ENCODE results near the gene SPAG4.

SPAG4 gene

GRCh38 chr20:35625584-35626385 is 10.2 kb downstream of the SPAG4 start:
- DNase-seq: no peak

- no peak for DNase-seq
These were observed 10.9 kb downstream of the SPAG4 start for GRCh38 chr20:35626386-35627001.

GRCh38 chr20:35627121-35627520 is 11.5 kb downstream of the SPAG4 start:
- DNase-seq: no peak

DNA sequence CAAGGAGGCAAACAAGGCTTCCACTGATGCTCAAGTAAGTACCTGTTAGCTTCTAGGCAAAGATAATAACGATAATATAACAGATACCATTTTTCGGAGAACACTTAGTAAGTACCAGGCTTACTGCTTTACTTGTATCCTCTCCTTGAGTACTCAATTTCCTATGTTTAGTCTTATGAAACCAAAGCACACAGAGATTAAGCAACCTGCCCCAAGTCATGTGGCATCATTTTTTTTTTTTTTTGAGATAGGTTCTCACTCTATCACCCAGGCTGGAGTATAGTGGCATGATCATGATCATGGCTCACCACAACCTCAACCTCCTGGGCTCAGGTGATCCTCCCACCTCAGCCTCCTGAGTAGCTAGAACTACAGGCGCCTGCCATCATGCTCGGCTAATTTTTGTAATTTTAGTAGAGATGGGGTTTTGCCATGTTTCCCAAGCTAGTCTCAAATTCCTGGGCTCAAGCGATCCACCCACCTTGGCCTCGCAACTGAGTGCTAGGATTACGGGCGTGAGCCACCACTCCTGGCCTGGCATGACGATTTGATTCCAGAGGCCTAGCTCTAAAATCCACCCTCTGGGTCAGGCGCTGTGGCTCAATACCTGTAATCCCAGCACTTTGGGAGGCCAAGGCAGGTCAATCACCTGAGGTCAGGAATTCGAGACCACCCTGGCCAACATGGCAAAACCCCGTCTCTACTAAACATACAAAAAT is 14.0 kb downstream of the SPAG4 start:
- DNase-seq: no peak

GRCh38 chr20:35630636-35631035 is 15.0 kb downstream of the SPAG4 start:
- DNase-seq: no peak

DNA sequence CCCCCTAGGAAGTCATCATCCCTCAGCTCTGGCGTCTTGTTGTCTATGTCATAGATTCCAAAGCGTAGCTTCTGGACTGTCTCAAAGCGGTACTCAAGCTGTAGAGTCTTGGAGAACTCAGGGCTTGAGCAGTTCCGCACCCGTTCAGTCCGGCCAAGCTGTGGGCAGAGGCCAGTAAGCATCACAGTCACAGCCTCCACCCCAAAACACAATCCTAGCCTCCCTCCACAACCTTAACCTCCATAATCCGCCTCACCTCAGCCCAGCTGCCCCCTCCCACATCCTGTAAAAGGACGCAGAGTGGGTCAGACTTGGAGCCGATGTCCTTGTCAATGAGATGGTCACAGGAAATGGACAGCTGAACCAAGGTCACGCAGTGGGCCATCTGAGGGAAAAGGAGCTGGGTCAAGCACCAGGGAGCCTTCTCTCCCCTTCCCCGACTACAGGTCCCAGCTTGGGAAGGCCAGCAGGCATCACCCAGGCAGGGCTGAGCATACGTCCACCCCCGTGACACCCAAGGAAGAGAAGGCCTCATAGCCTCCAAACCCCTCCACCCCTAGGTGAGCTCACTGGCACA is 17.0 kb downstream of the SPAG4 start:
- DNase-seq: no peak

DNA sequence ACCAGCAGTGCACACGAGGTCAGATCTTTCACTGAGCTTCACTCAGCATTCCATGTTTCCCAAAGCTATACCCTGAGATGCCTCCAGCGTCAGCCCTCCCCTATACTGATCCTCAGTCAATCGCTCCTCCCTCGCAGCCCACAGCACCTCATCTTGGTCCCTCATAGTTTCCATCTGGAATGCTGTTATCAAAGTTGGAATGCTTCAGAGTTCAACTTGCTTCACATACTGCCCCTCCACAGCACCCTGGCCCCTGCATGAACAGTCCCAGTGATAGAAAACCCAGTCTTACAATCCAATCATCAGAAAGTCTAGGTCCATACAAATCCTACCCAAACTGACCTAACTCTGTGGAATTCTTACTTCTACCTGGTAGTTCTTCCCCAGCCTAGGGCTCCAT is 20.0 kb downstream of the SPAG4 start:
- no peak for DNase-seq

GRCh38 chr20:35636095-35636494 is 20.5 kb downstream of the SPAG4 start:
- DNase-seq: no peak

DNA sequence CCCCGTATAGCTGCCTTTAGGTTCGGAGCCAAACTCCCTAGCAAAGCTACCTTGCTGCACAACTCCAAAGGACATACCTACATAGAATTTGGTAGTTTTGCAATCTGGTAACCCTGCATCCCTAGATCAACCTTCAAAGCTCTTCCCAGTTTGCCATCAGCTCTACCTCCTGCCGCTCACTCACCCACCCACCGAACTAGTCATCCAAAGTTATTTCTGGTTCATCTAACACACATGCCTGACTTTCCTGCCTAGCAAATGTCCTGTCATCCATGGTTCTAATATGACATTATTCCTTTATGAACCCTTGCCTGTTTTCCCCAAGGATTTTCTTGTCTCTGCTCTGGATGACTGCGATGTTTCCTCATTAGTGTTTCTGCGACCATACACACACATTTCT is 21.6 kb downstream of the SPAG4 start:
- no peak for DNase-seq

GRCh38 chr20:35638751-35639150 is 23.1 kb downstream of the SPAG4 start:
- DNase-seq: no peak

- no peak for DNase-seq
These were observed 25.1 kb downstream of the SPAG4 start for GRCh38 chr20:35640724-35641123.

DNA sequence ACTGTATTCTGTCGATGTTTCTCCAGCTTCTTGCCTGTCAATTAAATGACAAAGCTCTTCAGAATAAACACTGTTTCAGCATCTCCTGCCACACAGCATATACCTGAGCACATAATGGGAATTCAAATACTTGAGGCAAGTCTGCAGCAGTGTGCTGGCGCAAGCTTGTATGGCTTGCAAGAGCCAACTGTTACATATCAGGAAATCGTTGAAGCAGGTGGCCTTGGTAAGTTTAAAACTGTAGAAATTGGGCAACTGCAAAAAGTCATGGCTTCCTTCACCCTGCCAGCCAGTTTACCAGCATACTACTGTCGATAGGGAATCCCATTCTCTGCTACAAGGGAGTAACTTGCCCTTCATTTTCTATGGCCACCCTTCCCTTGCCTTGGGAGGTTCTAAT is 26.1 kb downstream of the SPAG4 start:
- DNase-seq: no peak

DNA sequence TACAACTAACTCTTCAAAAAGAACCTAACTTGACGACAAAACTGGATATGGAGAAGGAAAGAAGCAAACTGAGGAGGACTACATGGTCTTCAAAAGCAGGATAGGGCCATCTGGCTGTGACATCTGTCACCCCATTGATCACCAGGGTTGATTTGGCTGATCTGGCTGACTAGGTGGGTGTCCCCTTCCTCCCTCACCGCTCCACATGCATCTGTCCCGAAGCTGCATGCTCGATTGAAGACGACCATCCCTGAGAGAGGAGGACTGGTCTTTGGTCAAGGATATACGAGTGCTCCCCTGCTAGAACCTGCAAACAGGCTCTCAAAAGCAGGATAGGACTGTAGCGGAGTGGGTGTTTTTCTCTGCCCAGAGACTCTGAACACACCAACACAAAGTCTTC is 27.4 kb downstream of the SPAG4 start:
- DNase-seq: no peak

- DNase-seq: no peak
These were observed 29.2 kb downstream of the SPAG4 start for GRCh38 chr20:35644806-35645205.

GRCh38 chr20:35648836-35649235 is 33.2 kb downstream of the SPAG4 start:
- no peak for DNase-seq

GRCh38 chr20:35650632-35651031 is 35.0 kb downstream of the SPAG4 start:
- DNase-seq: no peak

- no peak for DNase-seq
These were observed 36.3 kb downstream of the SPAG4 start for GRCh38 chr20:35651958-35652357.

DNA sequence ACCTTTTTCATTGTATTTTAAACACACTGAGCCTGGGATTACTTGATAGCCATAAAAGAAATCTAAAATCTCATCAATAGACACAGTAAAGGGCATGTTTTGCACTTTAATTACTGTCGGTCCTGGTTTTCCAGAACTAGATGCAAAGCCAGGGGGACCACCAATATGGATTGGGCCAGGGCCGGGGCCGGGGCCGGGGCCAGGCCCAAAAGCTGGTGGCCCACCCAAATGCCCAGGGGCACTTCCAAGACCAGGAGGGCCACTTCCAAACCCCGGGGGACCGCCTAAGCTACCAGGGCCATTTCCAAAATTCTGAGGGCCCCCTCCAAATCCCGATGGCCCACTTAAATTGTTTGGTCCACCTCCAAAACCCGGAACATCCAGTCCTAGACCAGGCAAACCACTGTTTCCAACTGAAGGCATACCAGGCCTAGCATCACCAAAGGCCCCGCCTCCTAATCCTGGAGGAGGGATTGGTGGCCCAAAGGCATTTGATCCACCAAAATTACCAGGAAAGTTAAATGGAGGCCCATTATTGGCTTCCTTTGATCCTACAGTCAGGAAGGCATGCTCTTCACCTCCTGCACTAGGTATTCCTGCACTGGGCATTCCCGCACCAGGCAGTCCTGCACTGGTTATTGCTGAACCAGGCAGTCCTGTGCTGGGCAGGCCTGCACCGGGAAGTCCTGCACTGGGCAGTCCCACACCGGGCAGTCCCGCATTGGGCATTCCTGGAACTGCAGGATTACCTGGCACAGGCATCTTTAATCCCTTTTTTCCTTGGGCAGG is 37.2 kb downstream of the SPAG4 start:
- DNase-seq: no peak

GRCh38 chr20:35653430-35653734 is 37.8 kb downstream of the SPAG4 start:
- no peak for DNase-seq

GRCh38 chr20:35653893-35654292 is 38.3 kb downstream of the SPAG4 start:
- no peak for DNase-seq

- no peak for DNase-seq
These were observed 38.8 kb downstream of the SPAG4 start for GRCh38 chr20:35654415-35654814.

DNA sequence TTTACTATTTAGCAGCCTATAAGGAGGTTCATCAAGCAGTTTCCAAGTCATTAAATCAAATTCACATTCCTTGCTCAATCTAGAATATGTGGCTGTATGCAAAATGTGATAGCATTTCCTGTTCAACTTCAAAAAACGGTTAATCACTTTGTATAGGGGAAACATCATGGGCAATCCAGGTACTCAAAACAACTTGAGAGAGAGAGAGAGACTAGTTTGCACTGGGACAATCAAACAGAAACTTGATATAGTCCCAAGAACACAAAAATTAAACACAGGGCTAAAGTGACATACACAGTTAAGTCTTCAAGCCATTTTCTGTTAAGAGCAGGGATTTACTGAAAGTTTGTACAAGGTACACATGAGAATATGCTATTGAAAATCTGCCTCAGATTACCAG is 41.6 kb downstream of the SPAG4 start:
- DNase-seq: no peak

Measured in GDM1 (cell line).